A673 (cell line): Measurements from ENCODE around the gene NOVA1. TPM values are rescaled to one million over a fixed set of nuclear protein-coding genes. Genes with fewer than 3 reads are reported as not detected.

ENCODE experiments used
- BruUV-seq: library from RNA; stranded (reverse); fragments of 400-500 nt; replicated peaks from 2 replicates; lab custom pipeline; 2021; lab: Mats Ljungman, UMichigan
- CTCF ChIA-PET: fragments of 300-600 bp; sonication (Branson Sonifier 250); formaldehyde crosslinking; loops from one replicate; lab custom pipeline; 2022; ENCODE audit warnings: antibody characterized with exemption; lab: Charles Lee
- POLR2A ChIA-PET: fragments of 300-600 bp; sonication (Branson Sonifier 250); formaldehyde crosslinking; loops from one replicate; lab custom pipeline; 2022; ENCODE audit warnings: antibody characterized with exemption; ENCODE audit not compliant: low non-redundant PET; lab: Charles Lee
- DNase-seq: peaks from one replicate; pipeline ENCODE4 v3.0.0-alpha.2; 2015; ENCODE audit warnings: low spot score
- H3K27ac ChIP-seq: fragments of 200-600 bp; sonication (generic); 2 replicates; pipeline ENCODE4 v1.5.1; 2016; ENCODE audit warnings: mixed run types, low read depth, mild to moderate bottlenecking, mixed read lengths, antibody characterized with exemption, low read length; ENCODE audit not compliant: poor library complexity, severe bottlenecking
- H3K27me3 ChIP-seq: fragments of 200-600 bp; sonication (generic); replicated peaks from 2 replicates; pipeline ENCODE4 v1.6.1; 2017; ENCODE audit warnings: mixed run types, low read depth, mild to moderate bottlenecking, mixed read lengths, antibody characterized with exemption, low read length; ENCODE audit not compliant: insufficient read depth, poor library complexity
- H3K36me3 ChIP-seq: fragments of 200-600 bp; sonication (generic); 2 replicates; pipeline ENCODE4 v1.6.1; 2016; ENCODE audit warnings: mixed run types, mild to moderate bottlenecking, mixed read lengths, antibody characterized with exemption, low read length; ENCODE audit not compliant: insufficient read depth, poor library complexity, severe bottlenecking
- H3K4me1 ChIP-seq: fragments of 200-600 bp; sonication (generic); 2 replicates; pipeline ENCODE4 v1.6.1; 2017; ENCODE audit warnings: mixed run types, mild to moderate bottlenecking, mixed read lengths, antibody characterized with exemption, low read length; ENCODE audit not compliant: insufficient read depth, poor library complexity, severe bottlenecking
- H3K4me3 ChIP-seq: fragments of 200-600 bp; sonication (generic); 2 replicates; pipeline ENCODE4 v1.5.1; 2016; ENCODE audit warnings: low read depth, mixed run types, mild to moderate bottlenecking, mixed read lengths, low read length; ENCODE audit not compliant: poor library complexity, severe bottlenecking
- H3K9me3 ChIP-seq: fragments of 200-600 bp; sonication (generic); 2 replicates; pipeline ENCODE4 v1.6.1; 2016; ENCODE audit warnings: mixed run types, low read depth, mild to moderate bottlenecking, mixed read lengths, antibody characterized with exemption, low read length; ENCODE audit not compliant: poor library complexity, severe bottlenecking
- CTCF ChIP-seq: fragments of 300-800, 200-600 bp; sonication (generic); conservative IDR thresholded peaks from 2 replicates; pipeline ENCODE4 v1.5.1; 2017; ENCODE audit warnings: low read depth, mild to moderate bottlenecking, antibody characterized with exemption, low read length, moderate library complexity, mixed read lengths
- EZH2 ChIP-seq: fragments of 200-600 bp; sonication (generic); IDR thresholded peaks from 2 replicates; pipeline ENCODE4 v1.6.1; 2017; ENCODE audit warnings: borderline replicate concordance, low read depth, mild to moderate bottlenecking, mixed read lengths, antibody characterized with exemption, low read length; ENCODE audit not compliant: poor library complexity, severe bottlenecking
- intact Hi-C: fragments of 100-400 bp; cut with micrococcal nuclease; formaldehyde crosslinking; loops from one replicate; pipeline ENCODE4 v1.10.0; 2022; ENCODE audit not compliant: unreplicated experiment
- total RNA-seq: library from RNA; stranded (reverse); gene quantifications from 2 replicates; pipeline ENCODE4 v1.2.3, GENCODE V29; 2021

The NOVA1 gene
- total RNA-seq, 1 experiment from 2014 or later: 13.4 TPM

GRCh38 chr14:26410189-26410685 is 187.6 kb downstream of the NOVA1 start:
- ChIA-PET CTCF (no interaction called here), POLR2A (no interaction called here)
- no peak overlapping the region for H3K4me3 ChIP-seq
- DNase-seq: no peak
- H3K36me3 ChIP-seq: no peaks in the 10 kb centered on the region
- no peak overlapping the region for H3K27ac ChIP-seq
- intact Hi-C loops: no loop called here
- BruUV-seq: no TSS peak
- H3K27me3 ChIP-seq: no peaks in the 10 kb centered on the region
- H3K9me3 ChIP-seq: no peaks in the 10 kb centered on the region
- H3K4me1 ChIP-seq: no peaks in the 10 kb centered on the region
- no peak for TF ChIP-seq CTCF
- TF ChIP-seq EZH2: no peak

GRCh38 chr14:26404927-26405326 is 192.9 kb downstream of the NOVA1 start:
- CTCF ChIA-PET: no interaction called here

GRCh38 chr14:26403760-26404159 is 194.1 kb downstream of the NOVA1 start:
- peaks cover 4% of the 10 kb centered on the region for H3K27me3 ChIP-seq
- ChIA-PET CTCF (interaction anchor here (0.7 kb wide), 1 partner anchor 23 kb away, joined by 3 read pairs; no protein-coding TSS in a partner anchor), POLR2A (no interaction called here)
- no peaks in the 10 kb centered on the region for H3K9me3 ChIP-seq
- BruUV-seq: no TSS peak
- DNase-seq: no peak
- H3K36me3 ChIP-seq: no peaks in the 10 kb centered on the region
- TF ChIP-seq EZH2 (no peak), CTCF (no peak)
- H3K4me3 ChIP-seq: no peak overlapping the region
- intact Hi-C loops: loop anchor here (5.0 kb wide), 1 partner anchor 329 kb away; no protein-coding TSS in a partner anchor
- H3K27ac ChIP-seq: no peak overlapping the region
- H3K4me1 ChIP-seq: no peaks in the 10 kb centered on the region

More at GRCh38 chr14:26404927-26405326, 192.9 kb downstream of the NOVA1 start:
- TF ChIP-seq CTCF (no peak), EZH2 (no peak)
- no peak for DNase-seq
- POLR2A ChIA-PET: no interaction called here
- Histone ChIP-seq H3K9me3 (no peaks in the 10 kb centered on the region), H3K36me3 (no peaks in the 10 kb centered on the region), H3K27me3 (no peaks in the 10 kb centered on the region), H3K4me1 (no peaks in the 10 kb centered on the region), H3K4me3 (no peak overlapping the region), H3K27ac (no peak overlapping the region)
- intact Hi-C loops: loop anchor here (5.0 kb wide), 1 partner anchor 327 kb away; no protein-coding TSS in a partner anchor
- no TSS peak for BruUV-seq
